GM12878 (cell line): ENCODE measurements around the gene RSRP1. TPM values are rescaled to one million over a fixed set of nuclear protein-coding genes. Genes with fewer than 3 reads are reported as not detected.

Experiments used
- ATF3 ChIP-seq: IDR thresholded peaks from 2 replicates; pipeline ENCODE4 v1.6.1; 2011; ENCODE audit warnings: low read depth, mild to moderate bottlenecking, low read length, moderate library complexity, borderline replicate concordance; ENCODE audit errors: extremely low read depth
- BRCA1 ChIP-seq: IDR thresholded peaks from 2 replicates; pipeline ENCODE4 v1.6.1; 2011; ENCODE audit warnings: low read depth, low read length, improper control_type of control experiment
- IRF3 ChIP-seq: fragments of 450-650 bp; IDR thresholded peaks from 2 replicates; pipeline ENCODE4 v1.6.1; 2014; ENCODE audit warnings: mild to moderate bottlenecking
- KLF5 ChIP-seq: fragments of 450-650 bp; IDR thresholded peaks from 2 replicates; pipeline ENCODE4 v1.6.1; 2014; ENCODE audit warnings: mild to moderate bottlenecking; ENCODE audit not compliant: partially characterized antibody
- PML ChIP-seq: IDR thresholded peaks from 2 replicates; pipeline ENCODE4 v1.6.1; 2012; ENCODE audit warnings: low read length, inconsistent platforms
- RAD51 ChIP-seq: fragments of 450-650 bp; IDR thresholded peaks from 2 replicates; pipeline ENCODE4 v1.6.1; 2016; ENCODE audit warnings: moderate library complexity, mild to moderate bottlenecking, inconsistent platforms
- ZBTB40 ChIP-seq: fragments of 450-650 bp; IDR thresholded peaks from 2 replicates; pipeline ENCODE4 v1.6.1; 2016; ENCODE audit warnings: mild to moderate bottlenecking, moderate library complexity, borderline replicate concordance
- polyA plus RNA-seq, 11 experiments: library from polyadenylated mRNA; depleted of rRNA in 4 of 11; unstranded in 6 of 11; stranded (reverse) in 5 of 11; fragments of >200 nt; fragmentation: Nextera tagmentation in 4 of 11; fragmentation: Illumina TruSeq in 1 of 11; extraction: Ambion mirVana in 4 of 11; extraction: Trizol in 1 of 11; gene quantifications; 1 replicate in 1 of 11; 2 replicates in 10 of 11; pipeline versions ENCODE4 v1.2.1 to v1.2.3, GENCODE V29; 2011 to 2016; ENCODE audit warnings: inconsistent platforms in 2 of 11, missing spikeins in 2 of 11, low read depth in 1 of 11
- total RNA-seq, 4 experiments: library from RNA; depleted of rRNA in 3 of 4; stranded (reverse); fragments of >200 nt in 3 of 4; fragmentation: Illumina TruSeq in 1 of 4; extraction: Trizol in 1 of 4; gene quantifications; 2 replicates each; pipeline versions ENCODE4 v1.2.1 to v1.2.3, GENCODE V29; 2013 to 2021

RSRP1 gene
- total and polyA plus RNA-seq, 10 of the 15 experiments (the other 5 are each of a cell fraction or from before 2014, with no cell fraction given): 23.5 to 128 (median 90.0) TPM

GRCh38 chr1:25201006-25201405 is 46.2 kb downstream of the RSRP1 start (continued):
- TF ChIP-seq ZBTB40 (no peak), ATF3 (no peak), RAD51 (no peak), BRCA1 (no peak), IRF3 (no peak), PML (no peak), KLF5 (no peak)
